HG03097 (cell line): Measurements from ENCODE around the gene CKB.

ENCODE experiments used
- ATAC-seq: cut with Tn5 transposase; IDR thresholded peaks from one replicate; pipeline ENCODE4 v1.9.1; 2021; ENCODE audit not compliant: unreplicated experiment, low FRiP score

Gene CKB

GRCh38 chr14:103539056-103539825 is 16.6 kb upstream of the CKB start:
- ATAC-seq, result no peak

DNA sequence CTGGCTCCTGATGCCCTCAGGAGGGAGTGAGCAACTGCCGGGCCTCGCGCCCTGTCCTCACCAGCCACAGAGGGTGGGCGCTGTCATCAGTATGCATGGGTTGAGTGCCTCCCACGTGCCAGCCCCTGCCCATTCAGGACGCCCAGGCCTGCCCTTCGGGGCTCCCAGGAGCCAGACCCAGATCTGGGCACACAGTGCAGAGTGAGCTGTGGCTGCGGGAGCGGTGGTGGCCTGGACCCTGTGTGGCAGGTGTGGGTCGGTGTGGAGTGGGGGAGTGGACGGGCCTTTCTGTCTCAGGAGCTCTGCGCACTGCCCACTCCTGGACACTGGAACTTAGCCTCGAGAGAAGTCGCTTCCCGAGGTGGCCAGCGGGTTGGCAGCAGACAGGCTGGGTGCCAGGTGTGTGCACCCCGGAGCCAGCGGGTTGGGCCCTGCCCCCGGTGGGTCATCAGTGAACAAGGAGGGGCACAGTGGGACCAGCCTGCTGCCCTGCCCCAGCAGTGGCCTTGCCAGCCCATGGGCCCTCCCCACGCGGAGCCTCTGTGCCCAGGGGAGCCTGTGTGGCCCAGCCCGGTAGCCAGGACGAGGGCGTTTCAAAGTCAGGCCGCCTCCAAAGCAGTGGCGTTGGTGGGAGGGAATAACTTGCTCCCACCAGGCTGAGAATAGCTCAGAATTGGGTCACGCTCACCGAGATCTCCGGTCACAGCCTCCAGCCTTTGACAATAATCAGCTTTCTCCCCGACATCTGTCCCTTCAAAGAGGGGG is 15.8 kb upstream of the CKB start:
- no peak for ATAC-seq

DNA sequence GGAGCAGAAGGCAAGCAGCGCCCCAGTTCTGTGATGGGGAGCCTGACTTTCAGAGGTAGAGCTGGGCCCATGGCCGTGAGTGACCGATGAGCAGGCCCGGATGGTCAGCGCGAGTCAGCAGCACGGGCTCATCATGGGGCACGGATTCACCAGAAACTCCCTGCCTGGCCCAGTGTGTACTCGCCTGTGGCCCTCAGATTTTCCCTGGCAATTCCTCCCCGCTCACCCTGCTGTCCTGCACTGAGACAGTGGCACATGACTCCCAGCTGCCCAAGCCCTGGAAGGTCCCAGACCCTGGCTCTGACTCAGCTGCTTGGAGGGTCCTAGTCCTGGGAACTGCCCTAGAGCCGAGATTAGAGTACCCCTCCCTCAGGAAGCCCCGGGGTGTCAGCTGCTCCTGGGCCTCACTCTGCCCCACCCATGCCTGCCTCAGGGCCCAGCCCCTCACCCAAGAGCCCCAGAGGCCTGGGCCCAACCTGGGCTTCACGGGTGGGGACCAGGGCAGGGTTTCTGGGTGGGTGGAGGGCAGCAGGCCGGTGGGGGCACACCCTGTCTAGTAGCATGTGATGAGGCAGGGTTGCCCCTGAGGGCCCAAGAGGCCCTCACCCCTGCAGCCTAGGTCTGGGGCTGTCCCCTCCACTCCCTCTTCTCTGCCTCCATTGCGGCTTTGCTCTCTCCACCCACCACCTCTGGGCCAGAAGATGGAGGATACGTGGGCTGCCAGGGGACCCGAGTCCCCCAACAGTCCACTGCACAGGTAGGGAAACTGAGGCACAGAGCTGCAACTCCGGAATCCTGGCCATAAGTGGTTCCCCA is 14.8 kb upstream of the CKB start:
- no peak for ATAC-seq

DNA sequence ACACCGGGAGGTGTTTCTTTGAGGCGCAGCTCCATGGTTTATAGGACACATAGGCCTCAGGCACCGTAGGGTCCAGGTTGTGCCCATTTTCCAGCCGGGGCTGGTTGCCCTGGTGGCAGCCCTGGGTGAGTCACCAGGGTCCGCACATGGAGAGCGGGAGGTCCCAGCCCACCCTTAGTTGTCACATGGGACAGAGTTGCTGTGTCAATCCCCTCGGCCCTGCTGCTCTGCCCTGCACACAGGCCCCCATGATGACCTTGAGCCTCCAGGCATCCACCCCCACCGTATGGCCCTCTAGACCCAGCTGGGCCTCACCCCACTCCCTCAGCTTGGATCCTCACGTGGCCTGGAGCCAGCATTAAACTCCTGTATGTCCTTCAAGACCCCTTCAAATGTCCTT is 14.1 kb upstream of the CKB start:
- ATAC-seq, result no peak

DNA sequence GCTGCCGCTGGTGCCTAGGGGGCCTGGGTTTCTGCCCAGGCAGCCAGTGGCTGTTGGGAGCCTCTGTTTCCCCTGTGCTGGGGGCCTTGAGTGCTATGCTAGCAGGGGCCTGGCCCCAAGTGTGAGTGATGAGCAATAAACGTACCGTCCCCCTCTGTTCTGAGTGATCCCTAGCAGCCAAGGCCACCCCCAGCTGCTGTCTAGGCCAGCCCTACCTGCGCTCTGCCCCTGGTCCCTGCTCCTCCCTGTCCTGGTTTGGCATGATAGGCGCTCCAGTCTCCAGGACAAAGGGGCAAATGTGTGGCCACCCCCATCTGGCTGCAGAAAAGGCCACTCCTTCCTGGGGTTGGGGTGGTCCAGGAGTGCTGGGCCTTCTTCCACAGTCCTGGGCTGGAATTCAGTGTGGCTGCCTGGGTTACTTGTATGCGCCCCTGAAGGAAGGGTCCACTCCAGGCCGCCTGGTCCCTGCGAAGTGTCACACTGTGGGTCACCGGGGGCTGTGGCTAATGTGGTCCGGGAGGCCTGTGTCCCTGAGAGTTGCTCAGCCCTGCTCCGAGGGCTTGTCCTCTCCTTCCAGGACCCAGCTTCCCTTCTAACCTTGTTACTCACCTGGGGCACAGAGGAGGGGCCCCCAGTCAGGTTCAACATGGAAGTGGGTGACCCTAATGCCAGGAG is 13.4 kb upstream of the CKB start:
- ATAC-seq, result no peak

GRCh38 chr14:103535081-103535890 is 12.7 kb upstream of the CKB start:
- no peak for ATAC-seq

DNA sequence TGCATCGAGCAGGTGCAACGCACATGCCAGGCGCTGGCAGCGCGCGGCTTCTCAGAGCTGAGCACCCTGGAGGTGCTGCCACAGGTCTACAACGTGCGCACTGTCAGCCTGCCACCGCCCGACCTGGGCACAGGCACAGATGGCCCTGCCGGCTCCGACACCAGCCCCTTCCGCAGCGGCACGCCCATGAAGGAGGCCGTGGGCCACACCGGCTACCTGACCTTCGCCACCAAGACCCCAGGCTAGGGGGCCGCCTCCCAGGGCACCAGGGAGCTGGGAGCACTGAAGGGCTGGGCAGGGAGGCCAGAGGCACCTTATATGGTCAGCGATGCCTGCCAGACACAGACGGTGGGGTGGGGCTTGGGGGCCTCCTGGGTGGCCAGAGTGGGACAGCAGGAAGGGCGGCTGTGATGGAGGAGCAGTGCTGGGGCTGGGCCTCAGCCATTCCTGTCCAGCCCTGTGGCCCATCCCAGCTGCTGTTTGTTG is 12.0 kb upstream of the CKB start:
- ATAC-seq, result no peak

DNA sequence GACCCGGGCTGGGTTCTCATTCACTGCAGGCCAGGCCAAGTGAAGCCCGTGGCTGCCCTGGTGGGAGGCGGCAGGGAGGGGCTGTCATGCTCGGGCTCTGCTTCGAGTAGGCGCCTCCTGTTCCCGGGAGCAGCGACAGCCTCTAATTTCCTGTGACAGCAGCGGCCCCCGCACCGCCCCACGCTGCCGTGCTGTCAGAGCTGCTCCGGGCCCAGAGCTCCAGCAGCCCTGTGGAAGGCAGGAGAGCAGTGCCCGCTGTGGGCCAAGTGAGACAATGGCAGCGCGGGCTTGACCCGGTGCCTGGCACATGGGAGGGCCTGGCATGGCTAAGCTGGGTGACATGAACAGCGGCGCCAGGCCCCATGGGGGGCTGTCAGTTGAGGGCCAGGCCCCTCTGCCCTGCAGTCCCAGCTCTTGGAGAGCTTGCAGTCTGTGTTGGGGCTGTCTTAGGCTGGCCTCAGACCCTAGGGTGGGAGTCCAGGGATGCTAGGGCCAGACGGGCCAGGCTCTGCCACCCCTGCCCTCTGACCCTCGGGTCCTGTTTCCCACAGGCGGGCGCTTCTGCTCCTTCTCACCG is 11.5 kb upstream of the CKB start:
- no peak for ATAC-seq

DNA sequence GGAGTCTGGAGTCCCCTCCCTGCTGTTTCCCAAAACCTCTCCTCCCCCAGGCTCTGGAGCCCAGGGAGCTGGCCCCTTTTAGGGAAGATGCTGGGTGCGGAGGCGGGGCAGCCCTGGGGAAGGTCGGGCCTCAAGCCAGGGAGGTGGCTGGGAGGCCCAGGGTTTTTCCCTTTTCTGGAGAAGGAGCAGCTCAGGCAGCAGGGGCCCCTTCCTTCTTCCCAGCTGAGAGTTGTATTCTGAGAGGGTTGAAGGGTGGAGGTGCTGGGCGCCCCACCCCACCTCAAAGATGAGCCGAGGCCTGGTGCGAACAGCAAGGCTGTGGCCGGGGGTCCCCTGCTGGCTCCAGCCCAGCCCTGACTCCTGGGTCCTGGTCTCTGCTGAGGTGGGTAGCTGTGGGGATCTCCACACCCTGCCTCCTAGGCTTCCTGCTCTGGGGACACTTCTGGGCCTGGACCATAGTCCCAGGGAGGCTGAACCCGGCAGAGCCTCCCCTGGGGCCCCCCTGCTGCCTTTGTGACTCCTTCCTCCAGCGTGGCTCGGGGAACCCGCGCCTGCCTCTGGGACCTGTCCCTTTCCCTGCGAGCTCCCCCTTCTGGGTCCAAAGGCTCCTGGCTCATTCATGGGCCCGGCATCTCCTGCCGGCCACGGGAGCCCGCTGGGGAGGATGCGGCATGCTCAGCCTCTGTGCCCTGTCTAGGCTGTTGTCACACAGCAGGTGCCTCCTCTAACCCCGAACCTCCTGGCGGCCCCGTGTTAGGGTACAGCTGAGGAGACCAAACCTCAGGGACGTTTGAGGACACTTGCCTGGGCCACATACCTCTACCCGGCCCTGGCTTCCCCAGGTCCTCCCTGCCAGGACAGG is 10.7 kb upstream of the CKB start:
- no peak for ATAC-seq

- no peak for ATAC-seq
Measured at GRCh38 chr14:103532216-103533136, 9.8 kb upstream of the CKB start.

DNA sequence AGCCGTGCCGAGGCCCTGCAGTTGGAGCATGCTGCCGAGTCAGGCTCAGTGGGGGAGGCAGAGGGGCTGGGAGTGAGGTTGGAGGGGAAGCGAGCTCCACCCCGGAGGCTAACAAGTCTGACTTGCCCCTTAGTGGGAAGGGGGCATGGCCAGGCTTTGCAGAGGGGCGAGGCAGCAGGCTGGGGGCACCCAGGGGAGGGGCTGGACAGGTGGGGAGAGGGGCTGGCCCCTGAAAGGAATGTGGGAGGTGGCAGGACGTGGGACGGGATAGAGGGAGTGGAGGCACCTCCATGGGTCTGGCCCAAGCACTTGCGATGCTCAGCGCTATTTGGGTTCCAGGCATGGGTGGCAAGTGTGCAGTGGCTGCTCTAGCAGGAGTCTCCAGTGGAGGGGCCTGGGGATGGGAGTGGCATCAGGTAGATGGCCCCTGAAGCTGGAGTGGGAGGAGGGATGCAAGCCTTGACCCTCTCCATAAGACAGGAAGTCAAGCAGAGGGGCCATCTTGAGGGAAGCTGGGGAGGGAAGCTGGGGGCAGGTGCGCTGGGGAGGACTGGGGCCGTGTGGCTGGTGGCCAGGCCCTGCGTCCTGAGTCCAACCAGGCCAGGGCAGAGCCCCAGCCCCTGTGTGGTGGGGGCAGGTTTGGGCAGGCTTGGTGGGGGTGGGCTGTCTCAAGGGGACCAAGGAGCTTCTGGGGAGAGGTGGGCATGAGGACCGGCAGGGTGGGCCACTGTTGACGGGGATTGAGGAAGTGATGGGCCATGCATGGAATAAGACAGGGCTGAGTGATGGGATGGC is 9.0 kb upstream of the CKB start:
- no peak for ATAC-seq

DNA sequence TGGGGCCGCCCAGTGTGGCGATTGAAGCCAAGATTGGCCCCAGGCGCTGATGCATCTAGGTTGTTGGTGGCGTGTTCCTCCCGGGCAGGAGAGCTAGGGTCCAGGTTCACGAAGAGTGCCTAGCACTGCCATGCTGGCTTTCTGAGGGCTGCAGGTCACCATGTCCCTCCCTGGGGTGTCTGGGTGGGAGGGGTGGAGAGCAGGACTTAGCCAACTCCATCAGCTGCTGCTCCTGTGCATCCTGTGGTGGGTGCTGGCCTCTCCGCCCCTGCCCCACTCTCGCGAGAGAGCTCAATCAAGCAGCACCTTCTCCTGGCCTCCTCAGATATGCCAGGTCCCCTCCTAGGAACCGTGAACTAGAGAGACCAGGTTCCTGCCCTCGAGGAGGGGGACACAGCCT is 8.2 kb upstream of the CKB start:
- no peak for ATAC-seq

DNA sequence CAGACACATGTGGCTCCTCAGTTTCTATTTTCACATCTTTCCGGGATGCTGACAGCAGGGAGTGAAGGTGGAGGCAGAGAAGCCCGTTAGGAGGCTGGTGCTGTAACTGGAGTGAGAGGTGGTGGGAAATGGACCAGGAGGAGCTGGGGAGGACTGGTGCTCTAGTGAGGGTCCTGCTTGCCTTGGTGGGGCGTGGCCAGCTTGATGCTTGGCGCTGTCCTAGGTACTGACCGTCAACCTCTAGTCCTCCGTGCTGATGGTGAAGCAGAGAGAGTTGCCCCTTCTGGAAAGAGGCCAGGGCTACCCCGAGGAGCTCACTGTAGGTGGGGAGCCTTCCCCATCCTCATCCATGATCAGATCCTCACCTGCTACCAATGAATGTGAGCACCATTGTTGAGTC is 7.8 kb upstream of the CKB start:
- ATAC-seq, result no peak

DNA sequence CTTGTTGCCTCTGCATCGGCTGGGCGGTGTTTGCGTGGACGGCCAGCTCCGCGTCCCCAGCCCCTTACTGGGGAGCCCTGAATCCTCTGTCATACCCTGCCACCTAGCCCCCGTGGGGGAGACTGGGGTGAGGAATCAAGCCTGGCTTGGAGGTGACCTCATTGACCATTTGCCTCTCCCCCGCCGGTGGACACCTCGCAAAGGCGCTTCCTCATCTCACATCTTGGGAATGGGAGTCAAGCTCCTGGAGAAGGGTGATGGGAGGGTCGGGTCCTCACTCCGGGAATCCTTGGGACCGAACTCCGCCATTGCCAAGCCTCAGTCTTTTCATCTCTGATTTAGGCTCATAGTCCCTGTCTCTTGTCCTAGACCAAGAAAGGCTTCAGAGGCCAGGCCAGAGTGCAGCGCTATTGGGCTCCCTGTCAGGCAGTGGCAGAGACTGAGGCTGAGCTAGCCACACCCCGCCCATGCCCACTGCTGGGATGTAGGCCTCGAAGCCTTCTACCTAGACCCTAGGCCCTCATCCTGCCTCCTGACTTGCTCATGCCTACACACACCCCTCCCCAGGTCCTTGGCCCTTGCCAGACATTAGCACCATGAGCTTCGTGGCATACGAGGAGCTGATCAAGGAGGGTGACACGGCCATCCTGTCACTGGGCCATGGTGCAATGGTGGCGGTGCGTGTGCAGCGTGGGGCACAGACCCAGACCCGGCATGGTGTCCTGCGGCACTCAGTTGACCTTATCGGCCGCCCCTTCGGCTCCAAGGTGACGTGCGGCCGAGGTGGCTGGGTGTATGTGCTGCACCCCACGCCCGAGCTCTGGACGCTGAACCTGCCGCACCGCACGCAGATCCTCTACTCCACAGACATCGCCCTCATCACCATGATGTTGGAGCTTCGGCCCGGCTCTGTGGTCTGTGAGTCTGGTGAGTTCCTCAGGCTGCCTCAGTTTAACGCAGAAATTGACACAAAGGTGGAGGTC is 7.0 kb upstream of the CKB start:
- no peak for ATAC-seq

- ATAC-seq, result peak; percentile 32
Measured at GRCh38 chr14:103528587-103529382, 6.2 kb upstream of the CKB start, which contains the start of gene TRMT61A. Gene TRMT61A (plus strand): TSS chr14:103529196. CDS start chr14:103529979, 783 bp downstream.
